Sigmoid colon (tissue), 4 donors: ENCODE data around the gene UROC1.

Source experiments
- CTCF ChIP-seq, 4 experiments: fragments of 450-650 bp in 3 of 4; fragments of 200-600 bp in 1 of 4; IDR thresholded peaks; one replicate each; pipeline ENCODE4 v1.5.1; 2016 to 2019; ENCODE audit warnings: antibody characterized with exemption in 4 of 4, mild to moderate bottlenecking in 3 of 4, moderate library complexity in 2 of 4
- EP300 ChIP-seq, 4 donors: sonication (generic); formaldehyde crosslinking; IDR thresholded peaks; one replicate each; pipeline ENCODE4 v1.6.1; 2017; ENCODE audit warnings: antibody characterized with exemption in 4 of 4
- POLR2A ChIP-seq, 2 donors: fragments of 450-650 bp; IDR thresholded peaks; one replicate each; pipeline ENCODE4 v1.6.1; 2016; ENCODE audit warnings: antibody characterized with exemption in 2 of 2, mild to moderate bottlenecking in 2 of 2, moderate library complexity in 2 of 2
- POLR2AphosphoS5 ChIP-seq, 4 donors: sonication (generic); formaldehyde crosslinking; IDR thresholded peaks; one replicate each; pipeline ENCODE4 v1.6.1; 2017; ENCODE audit warnings: antibody characterized with exemption in 4 of 4

GRCh38 chr3:126494970-126495230 is 22.7 kb downstream of the UROC1 start:
- no peak for TF ChIP-seq POLR2AphosphoS5 (IDR thresholded peaks at IDR 0.05)
- no peak for TF ChIP-seq CTCF (IDR thresholded peaks at IDR 0.05)
- TF ChIP-seq EP300 (IDR thresholded peaks at IDR 0.05) = no peak
- no peak for TF ChIP-seq POLR2A (IDR thresholded peaks at IDR 0.05)
